HG02852 (cell line): Measurements from ENCODE around the gene F8A3.
"Not testable (repeated sequence)": the region's sequence is repeated elsewhere in the genome, so short reads cannot be mapped to it uniquely, and the experiment has no call there.

Source experiments
- ATAC-seq: cut with Tn5 transposase; IDR thresholded peaks from one replicate; pipeline ENCODE4 v1.9.1; 2021; ENCODE audit warnings: mild to moderate bottlenecking, moderate library complexity; ENCODE audit not compliant: unreplicated experiment

F8A3 gene

DNA sequence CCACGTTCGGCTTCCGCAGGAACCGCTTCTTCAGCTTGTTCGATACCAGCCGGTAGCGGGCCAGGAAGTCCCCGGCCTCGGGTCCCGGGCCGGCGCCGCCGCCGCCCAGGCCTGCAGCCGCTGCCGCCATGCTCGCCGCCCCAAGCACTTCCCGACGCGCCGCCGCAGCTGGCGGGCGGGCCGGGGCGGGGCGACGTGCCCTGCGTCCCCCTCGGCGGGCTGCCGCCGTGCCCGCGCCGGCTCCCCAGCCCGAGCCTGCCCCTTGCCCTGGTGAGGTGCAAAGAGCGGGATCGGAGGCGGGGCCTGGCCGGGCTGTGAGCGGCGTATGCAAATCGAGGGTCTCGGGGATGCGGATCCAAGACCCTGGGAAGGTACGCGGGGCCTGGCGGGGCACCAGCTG lies at the start of gene F8A3:
Gene F8A3, minus strand, starts transcription at position 150 of the 400 bp plus-strand sequence. Its CDS starts 20 bp downstream, at position 130.
- ATAC-seq: peak; percentile 76

DNA sequence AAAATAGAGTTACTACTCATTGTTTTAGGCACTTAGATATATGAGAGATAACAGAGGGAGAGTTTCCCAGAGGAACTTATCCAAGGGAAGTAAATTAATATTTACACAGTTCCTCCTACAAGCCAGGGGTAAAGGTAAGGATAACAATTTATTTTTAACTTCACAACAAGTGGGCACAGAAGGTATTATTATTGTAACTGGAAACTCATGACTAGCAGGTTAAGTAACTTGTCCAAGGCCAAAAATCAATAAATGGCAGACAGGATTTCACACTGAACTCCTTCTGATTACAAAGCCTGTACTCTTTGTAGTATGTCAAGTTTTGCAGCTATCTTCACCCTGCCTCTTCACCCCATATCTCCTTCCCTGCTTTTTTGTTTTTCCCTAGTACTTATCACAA lies 46.9 kb upstream of the F8A3 start:
- ATAC-seq: no peak

DNA sequence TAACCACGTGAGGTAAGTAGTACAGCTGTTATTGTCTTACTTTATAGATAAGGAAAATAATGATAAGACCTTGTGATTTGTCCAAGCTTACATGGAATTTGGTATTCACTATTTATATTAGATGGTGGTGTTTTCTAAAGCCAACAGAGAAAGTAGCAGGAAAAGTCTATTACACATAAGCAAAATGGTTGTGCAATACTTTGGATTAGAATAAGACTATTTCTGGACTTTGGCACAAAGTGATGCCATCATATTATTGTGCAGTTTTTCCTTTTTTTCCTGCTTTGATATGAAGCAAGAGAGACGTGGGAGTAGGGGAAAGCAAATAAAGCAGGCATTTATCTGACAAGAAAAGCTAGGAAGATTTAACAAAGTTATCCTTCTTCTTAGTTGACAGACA lies 36.7 kb upstream of the F8A3 start:
- not testable (repeated sequence) for ATAC-seq

DNA sequence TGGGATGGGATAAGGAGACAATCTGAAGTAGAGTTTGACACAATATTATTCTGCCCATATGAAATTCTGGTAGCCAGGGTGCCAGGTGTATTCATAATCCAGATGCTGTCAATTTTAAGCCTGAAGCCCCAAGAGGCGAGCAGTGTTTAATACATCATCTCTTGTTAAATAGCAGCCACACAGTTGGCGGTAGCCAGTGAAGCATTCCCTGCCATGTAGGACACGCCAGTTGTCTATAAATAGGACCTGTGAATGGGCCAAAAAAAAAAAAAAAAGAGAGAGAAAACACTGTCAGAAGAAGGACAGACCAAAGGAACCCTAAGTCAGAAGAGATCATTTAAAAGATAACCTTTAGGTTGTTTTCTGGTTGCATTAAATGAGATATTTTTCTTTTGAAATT lies 33.0 kb upstream of the F8A3 start:
- ATAC-seq: not testable (repeated sequence)

DNA sequence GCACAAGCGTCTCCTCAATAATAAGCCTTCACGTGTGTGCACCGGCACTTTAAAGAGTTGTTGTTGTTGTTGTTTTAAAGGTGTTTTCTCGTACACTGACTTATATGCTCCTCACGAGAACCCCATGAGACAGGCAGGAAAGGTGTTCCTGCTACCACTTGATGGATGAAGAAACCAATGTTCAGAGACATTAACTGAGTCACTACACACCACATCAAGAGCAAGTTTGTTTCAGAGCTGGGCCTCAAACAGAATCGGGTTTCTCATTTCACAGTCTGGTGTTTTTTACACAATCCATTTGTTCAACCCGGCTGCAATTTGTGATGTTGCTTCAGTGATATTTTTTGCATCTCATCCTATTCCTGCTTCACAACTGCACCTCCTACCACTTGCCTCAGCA lies 18.7 kb upstream of the F8A3 start:
- not testable (repeated sequence) for ATAC-seq

DNA sequence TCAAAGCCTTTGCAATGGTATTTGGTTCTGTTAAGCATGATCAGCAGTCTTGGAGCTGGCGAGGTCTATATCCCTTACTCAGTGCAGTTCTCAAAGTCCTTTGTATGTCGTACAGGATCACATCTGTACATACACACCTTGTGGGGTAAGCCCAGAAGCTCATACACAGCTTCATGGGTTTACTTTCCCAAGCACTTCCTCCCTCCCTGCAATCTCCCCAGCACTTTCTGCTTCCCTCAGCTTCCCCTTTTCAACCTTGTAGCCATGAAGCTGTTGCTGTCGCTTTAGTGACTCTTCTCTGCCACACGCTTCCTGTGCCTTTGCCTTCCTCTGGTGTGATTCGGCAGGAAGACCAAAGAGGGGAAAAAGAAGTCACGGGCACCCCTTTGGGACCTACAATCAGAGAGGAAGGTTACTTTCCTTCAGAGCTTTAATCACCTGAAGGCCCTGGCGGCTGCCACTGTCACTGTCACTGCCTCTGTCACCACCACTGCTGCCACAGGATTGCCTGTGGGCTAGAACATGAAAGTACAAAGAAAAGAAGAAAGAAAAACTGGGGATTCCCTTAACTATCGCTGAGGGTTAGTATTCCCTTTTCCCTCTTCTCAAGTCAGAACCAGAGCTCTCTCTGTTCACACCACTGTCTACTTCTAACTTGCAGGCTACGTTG lies 8.0 kb upstream of the F8A3 start:
- ATAC-seq: peak; percentile 72

DNA sequence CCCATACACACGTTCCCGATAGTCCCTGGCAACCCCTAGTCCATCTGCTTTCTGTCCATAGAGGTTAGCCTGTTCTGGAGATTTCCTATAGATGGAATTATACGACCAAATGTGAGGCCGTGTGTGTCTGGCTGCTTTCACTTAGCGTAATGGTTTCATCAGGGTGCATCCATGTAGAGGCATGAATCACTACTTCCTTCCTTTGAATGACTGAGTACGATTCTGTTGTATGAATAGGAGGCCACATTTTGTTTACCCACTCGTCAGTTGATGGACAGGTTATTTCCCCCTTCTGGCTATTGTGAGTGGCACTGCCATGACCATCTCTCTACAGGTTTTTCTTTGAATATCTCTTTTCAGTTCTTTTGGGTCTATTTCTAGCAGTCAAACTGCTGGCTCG lies 2.1 kb upstream of the F8A3 start:
- not testable (repeated sequence) for ATAC-seq

DNA sequence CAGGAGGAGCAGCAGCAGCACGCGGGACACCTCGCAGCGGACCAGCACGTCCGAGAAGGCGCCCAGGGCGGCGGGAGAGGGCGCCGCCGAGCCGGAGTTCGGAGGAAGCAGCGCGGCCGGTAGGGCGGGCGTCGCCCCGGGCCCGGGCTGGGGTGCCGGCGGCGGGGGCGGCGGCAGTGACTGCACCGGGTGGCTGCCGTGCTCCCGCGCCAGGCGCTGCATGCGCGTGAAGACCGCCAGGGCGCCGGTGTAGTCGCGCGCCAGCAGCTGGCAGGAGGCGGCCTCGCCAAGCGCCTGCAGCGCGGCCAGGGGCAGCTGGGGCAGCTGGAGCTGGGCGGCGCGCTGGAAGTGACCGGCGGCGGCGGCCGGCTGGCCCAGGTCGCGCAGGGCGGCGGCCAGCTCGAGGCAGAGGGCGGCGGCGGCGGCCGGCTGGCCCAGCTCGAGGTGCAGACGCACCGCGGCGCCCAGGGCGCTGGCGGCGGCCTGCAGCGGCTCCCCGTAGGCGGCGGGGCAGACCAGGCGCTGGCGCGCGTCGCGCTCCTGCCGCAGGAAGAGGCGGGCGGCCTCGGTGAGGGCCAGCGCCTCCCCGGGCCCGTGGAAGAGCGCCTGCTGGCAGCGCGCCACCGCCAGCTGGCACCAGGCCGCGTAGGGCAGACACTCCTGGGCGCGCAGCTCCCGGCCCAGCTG lies 516 bp downstream of the F8A3 start:
- peak; percentile 51 for ATAC-seq

DNA sequence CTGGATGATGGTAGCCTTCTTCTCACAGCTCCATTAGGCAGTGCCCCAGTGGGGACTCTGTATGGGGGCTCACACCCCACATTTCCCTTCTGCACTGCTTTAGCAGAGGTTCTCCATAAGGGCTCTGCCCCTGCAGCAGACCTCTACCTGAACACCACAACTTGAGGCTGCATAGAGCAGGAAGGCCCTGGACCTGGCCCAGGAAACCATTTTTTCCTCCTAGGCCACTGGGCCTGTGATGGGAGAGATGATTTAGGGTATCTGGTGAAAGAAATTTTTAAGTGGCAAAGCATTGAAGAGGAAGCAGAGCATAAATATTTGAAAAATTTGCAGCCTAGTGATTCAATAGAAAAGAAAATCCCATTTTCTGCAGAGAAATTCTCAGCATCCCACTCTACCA lies 17.3 kb downstream of the F8A3 start:
- no peak for ATAC-seq

DNA sequence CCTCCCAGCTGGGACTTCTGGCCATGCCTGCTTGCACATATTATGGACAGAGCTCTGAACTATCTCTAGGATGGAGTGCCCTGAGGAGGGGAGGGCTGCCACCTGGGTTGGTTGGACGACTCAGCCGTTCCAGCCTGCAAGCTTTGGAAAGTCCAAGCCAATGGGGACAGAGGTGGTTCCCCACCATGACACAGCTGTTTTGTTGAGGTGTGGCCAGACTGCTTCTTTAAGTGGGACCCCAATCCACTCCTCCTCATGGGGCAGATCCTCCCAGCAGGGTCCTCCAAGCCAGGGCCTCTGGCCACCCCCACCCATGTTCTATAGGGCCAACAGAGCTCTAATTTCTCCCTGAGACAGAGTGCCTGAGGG lies 22.7 kb downstream of the F8A3 start:
- no peak for ATAC-seq

DNA sequence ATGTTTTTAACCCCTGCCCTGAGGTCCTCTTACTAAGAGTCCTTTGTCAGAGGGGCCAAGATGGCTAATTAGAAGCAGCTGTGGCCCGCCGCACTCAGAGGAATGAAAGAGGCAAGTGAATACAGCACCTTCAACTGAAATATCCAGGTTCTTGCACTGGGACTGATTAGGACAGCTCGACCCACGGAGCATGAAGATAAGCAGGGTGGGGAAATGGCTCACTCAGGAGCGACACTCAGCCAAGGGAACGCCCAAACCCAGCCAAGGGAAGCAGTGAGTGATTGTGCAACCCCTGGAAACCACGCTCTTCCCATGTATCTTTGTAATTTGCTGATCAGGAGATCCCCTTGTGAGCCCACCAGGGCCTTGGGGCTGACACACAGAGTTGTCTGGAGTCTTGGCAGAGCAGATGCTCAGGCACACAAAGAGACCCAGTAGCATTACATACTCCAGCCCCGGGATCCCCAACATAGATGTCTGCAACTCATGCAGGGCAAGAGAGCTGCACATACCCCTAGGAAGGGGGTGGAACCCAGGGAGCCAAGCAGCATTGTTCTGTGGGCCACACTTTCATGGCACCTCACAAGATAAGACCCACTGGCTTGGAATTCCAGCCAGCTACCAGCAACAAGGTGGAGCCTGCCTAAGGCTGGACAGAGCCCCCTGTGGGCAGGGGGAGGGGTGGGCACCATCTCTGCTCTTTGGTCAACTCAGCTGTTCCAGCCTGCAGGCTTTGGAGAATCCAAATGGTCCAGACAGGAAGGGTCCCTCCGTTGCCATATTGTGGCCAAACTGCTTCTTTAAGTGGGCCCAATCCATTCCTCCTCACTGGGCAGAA lies 23.3 kb downstream of the F8A3 start:
- no peak for ATAC-seq

DNA sequence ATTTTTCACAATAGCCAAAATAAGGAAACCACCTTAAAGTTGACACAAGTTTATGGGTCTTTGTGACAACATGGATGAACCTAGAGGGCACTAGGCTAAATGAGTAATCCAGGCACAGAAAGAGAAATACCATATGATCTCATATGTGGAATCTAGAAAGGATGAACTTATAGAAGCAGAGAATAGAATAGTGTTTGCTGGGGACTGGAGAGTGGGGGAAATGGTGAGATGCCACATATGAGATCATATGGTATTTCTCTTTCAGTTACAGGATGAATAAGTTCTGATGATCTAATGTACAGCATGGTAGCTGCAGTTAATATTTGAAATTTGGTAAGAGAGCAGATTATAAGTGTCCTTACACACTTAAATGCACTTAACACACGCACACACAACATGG lies 40.7 kb downstream of the F8A3 start:
- no peak for ATAC-seq
